HG03442 (cell line): ENCODE measurements around the gene ISG20L2.
A peak's percentile ranks its signal among the peaks of the same experiment; 100 is the strongest.

ENCODE experiments used
- ATAC-seq: cut with Tn5 transposase; IDR thresholded peaks from one replicate; pipeline ENCODE4 v1.9.1; 2021; ENCODE audit warnings: mild to moderate bottlenecking, moderate library complexity; ENCODE audit not compliant: unreplicated experiment

The ISG20L2 gene

DNA sequence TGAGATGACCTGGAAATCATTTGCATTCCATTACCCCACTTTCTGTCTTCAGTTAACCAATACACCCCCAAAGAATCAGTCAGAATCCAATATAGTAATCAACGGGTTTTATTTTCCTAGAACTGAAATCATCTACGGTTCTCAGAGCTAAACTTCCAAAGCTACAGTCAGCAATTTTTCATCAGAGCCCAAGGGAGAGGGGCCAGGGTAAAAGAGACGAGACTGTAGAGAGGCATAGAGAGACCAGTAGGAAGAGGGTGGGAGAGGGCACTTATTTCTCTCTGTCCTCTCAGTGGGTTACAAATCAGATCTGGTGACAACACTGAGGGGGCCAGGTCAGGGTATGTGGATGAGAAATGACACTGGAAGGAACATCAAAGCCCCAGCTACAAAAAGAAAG lies 13.5 kb upstream of the ISG20L2 start:
- ATAC-seq = no peak

DNA sequence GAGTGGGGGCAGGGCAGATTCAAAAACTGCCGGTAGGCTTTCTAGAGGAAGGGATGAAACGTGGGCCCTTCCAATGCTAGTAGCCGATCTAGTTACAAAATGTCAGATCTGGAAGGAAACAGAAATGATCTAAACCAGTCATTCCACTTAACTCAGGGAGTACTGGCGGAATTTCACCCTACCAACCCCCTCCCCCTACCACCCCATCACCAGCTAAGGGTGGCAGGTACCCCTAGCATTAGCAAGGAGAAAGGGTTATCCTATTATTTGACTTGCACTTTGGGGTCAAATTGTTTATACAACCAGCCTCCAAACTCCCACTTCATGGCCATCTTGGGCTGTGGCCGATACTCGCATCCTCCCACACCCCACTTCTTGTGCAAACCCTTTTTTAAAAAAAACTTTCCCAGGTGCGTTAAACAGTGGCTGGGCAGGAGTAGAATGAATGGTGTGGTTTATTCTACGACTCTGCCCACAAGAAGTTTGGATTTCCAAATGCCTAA lies 13.0 kb upstream of the ISG20L2 start:
- no peak for ATAC-seq

DNA sequence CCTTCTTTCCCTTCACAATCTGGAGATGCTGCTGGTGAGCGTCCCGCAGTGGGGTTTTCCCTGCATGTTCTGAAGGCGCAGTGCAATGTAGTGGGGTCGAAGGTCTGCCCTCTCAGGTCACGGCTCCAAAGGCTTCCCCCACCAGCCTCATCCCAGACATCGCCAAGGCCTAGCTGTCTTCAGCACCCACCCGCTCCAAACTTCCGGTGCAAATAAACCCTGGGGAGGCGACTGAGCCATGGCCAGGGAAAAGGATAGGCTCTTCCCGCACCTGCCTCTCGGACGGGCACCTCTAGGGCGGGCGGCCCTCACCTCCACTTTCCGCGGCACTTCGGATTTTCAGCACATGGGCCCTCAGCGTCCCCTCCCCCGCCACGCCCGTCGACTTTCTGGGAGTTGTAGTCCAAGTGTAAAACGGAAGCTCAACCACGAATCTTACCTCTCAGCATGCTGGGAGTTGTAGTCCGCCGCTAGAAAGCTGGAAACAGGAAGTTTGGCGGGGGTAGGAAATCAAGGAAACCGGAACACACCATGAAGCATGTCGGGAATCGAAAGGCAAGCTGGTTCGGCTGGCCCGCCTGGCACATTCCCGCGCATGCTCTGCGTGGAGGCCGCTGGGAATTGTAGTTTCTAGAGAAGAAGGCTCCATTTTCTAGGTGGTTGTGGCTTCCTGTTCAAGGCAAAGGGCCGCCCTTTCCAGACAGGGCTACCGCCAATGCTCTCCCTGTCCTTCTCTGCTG lies 12.3 kb upstream of the ISG20L2 start, which contains the start of gene MRPL24:
Gene MRPL24, minus strand, starts transcription at position 348 of the 740 bp plus-strand sequence. CDS start 2,384 bp downstream, outside the sequence.
- ATAC-seq = peak; percentile 83

DNA sequence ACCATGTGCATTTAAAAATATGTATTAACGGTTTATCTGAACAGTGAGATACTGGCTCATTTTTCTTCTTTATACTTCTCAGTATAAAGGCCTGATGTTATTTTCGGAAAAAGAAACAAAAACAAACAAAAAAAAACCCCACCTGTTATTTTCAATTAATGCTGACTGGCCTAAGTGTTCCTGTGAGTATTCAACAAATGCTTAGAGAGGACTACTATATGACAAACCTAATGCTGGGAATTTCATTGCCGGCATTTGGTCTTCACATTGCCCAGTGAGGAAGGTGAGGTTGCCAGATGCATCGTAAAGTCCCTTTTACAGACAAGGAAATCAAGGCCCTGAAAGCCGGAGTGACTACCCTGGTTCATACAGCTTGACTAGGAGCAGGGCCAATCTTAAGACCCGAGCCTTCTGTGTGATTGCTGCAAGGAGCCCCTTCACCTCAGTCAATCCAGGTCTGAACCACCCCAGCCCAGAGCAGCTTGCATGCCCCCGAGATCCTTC lies 11.7 kb upstream of the ISG20L2 start:
- ATAC-seq = no peak

DNA sequence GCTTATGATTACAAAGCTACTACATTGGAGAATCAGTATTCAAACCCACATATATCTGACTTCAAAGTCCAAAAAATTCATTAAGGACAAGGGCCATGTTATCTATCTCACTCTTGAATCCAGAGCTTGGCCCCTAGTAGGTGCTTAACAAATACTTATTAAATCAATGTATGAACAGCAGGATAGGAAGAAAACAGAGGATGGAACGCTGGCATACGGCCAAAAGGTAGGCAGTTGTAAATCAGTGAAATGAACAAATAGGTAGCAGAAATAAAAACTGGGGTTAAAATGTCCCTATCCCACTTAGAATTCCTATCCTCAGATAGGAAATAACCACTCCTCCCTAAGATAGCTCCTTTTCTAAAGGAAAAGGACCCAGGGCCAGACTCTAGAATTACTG lies 10.3 kb upstream of the ISG20L2 start:
- ATAC-seq = no peak

DNA sequence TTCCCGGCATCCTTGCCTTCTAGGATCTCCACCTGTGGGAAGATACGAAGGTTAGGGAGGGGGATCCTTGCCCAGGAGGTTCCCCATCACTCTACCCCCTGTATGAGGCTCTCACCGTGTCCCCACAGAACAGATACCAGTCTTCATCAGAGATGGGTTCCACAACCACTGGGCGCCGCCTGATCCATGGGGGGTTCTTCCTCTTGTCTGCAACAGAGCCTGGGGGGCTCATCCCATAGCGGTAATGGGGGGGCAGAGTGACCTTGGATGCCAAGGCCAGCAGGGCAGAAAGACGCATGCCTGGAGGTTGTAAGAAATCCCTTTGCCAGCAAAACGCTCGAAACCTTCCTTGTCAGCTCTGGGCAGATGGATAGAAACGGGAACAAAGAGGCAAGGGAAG lies 9.8 kb upstream of the ISG20L2 start:
- no peak for ATAC-seq

DNA sequence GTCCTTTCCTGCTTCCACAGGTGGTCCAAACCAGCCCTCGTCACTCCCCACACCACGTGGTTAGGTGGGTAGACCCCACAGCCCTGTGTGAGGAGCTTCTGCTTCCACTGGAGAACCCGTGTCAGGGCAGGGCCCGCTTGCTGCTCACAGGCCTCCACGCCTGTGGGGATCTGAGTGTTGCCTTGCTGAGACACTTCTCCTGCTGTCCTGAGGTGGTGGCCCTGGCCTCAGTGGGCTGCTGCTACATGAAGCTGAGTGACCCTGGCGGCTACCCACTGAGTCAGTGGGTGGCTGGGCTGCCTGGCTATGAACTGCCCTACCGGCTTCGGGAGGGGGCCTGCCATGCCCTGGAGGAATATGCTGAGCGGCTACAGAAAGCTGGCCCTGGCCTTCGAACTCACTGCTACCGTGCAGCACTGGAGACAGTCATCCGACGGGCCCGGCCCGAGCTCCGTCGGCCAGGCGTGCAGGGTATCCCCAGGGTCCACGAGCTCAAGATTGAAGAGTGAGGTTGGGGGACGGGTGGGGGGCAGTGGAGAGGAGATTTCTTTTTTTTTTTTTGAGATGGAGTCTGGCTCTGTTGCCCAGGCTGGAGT lies 5.5 kb upstream of the ISG20L2 start:
- no peak for ATAC-seq

DNA sequence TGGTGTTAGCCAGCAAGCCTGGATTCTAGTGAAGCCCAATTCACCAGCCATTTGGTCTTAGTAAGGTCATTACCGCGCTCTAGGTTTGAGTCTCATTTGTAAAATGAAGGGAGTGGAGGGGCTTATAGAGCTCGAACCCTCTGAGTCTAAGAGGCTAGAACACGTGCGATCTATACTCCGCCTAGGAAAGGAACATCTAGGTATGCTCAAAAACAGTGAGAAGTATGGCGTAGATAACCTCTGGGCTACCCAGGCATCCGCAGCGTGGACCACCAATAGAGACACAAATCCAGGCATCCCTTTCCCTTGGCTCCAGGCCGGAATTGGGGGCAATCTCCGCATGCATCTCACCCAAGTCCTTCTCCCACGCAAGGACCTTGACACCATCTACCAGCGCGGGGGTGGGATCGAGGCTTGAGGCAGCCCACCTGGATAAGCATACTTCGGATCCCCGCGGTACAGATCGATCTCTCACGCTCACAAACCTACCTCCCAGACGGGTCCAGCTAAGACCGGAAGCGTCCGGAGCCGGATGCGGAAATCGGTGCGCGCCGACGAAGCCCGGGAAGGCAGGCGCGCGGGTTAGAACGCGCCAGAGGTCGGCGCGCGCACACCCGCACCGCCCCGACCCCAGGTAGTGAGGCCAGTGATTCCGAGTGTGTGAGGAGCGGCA lies 504 bp downstream of the ISG20L2 start, which contains the start of gene METTL25B:
Gene METTL25B, plus strand, starts transcription at position 544 of the 673 bp plus-strand sequence. CDS start 636 bp downstream, outside the sequence.
- ATAC-seq = peak; percentile 43

DNA sequence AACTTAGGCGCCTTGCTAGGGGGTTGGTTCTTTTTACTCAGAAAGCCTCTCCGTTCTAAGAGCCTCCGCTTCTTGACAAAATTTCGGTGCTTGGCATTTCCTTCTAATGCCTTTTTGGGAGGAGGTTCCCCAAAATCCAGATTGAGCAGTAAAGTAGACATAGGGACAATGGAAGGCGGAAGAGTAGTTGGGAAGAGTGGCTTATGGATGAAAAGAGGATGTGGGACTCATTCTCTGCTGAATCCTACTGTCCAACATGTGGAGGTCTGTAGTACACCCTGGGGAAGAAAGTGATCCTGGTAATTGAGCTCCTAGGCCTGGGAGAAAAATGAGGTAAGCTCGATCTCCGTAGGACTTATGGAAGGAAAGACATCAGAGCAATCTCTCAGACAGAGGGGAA lies 1.1 kb downstream of the ISG20L2 start:
- no peak for ATAC-seq

DNA sequence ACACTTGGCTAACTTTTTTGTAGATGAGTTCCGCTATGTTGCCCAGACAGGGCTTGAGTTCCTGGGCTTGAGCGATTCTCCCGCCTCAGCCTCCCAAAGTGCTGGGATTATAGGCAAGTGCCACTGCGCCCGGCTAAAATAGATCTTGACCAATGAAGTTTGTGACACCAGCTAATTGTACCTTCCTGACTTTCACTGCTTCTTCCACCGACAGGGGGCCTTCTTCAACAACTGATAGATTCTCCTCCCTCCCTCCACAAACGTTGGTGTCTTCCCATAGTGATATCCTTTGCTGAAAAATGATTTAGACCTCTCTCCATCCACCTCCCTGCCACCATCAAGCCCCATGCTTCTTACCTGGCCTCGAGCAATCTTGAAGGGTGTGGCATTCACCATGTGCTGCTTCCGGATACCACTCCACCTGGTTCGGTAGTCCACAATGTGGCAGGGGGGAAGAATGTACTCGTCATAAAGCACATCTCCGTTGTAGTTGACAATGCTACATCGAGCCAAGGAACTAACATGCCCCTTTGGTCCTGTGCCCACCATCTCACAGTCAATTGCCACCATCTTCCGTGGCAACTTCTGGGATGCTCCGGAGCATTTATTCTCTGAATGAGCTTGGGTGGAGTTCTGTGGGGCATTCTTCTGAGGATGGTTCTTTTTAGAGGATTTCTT lies 1.9 kb downstream of the ISG20L2 start:
- ATAC-seq = no peak

DNA sequence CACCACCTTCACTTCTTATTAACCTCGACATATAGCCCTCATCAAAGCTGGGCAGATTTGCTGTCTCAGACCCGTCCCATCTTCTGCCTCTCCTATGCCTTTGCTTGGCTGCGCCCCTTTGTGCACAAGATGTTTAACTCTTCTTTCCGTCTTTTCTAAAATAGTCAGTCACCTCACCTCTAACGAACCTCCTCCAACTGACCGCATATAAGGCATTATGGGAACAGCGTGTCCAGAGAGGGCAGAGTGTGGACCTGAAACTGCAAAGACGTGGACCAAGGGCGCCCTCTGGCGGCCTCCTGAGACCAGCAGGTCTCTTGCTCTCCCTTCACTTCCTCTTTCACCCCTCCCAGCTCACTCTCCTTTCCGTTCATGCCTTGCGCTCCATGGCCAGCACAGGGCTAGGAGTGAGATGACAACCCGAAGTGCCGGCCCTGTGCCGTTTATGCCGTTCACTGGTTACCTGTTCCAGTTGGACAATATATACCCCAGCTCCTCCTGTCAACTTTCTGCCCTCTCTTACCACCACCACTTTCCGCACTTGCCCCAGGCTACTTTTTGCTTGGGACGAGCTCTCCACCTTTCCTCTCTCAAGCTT lies 2.8 kb downstream of the ISG20L2 start:
- no peak for ATAC-seq

DNA sequence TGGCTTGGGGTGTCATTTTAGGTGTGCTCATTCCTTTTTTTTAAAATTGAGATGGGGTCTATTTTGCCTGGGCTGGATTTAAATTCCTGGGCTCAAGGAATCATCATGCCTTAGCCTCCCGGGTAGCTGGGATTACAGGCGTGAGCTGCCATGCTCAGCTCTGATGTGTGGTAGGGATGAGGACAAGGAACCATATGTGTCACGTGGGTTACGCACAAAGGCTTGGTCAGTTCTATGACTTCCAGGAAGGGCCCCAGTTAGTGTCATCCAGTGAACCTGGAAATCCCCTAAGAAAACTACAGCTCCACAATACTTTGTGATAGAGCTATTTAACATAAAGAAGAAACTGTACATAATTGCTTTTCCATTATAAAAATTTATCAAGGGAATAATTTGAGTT lies 7.0 kb downstream of the ISG20L2 start:
- no peak for ATAC-seq

DNA sequence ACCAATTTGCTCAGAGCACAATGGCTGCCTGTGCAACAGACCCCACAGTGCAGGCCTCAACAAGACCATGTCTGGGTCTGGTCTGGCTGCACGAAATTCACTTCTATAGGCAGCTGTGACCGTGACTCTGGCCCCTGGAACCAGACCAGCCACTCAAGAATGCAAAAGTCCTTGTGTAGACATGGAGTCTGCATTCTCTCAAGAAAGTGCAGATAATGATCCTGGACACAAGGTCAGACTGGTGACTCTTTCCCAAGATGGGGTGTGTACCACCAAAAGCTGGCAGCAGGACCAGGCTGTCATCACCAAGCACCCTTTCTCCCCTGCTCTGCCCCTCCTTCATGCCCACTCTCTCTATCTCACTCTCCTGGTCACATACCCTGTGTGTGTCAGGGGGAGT lies 7.4 kb downstream of the ISG20L2 start:
- no peak for ATAC-seq

DNA sequence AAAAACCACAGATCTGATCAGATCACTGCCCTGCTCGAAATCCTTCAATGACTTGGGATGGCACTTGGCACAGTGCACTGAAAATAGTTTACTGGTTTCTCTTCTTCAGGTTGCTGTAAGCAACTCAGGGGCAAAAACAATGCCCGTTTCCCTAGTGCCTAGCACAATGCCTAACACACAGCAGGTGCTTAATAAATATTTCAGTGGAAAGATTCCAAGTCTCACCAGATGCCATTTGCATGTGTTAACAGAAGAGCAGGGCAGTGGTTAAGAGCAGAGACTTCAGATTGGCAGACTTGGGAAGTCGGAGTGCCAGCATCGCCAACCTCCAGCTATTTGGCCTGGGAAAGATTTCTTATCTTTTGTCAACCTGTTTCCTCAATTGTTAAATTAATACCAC lies 11.2 kb downstream of the ISG20L2 start:
- no peak for ATAC-seq

DNA sequence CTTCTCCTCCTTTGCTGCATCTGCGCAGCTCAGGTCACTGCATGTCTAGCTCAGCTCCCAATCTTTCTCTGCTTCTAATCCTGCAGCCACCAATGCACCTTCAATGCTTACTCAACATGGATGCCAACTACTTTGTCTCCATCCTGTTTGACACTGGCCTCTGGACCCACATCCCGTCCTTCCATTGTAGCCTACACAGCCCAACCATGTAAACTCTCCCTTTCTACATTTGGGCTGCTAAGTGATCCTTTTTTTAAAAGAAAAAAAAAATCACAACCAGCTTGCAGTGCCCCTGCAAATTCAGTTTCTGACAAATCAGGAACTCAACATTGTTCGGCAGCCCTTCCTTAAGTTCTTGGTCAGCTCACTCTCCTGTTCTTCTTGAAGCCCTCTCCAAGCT lies 13.7 kb downstream of the ISG20L2 start:
- no peak for ATAC-seq

DNA sequence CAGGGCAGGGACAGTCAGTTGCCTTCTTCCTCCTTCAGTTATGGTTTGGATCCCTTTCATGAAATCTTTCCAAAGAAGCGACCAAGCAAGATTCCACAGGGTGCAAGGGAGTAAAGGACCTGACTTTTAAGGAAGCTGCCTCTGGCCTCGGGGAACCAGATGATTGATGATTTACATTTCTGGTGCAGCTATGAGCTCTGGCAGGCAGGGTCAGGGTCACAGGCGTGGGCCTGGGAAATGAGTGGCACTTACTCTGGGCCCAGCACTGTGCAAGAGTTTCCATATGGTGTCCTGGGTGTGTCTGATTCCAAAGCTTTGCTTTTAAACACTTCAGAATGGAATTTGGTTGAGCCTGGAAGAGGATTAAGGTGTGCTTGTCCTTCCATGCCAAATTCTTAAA lies 15.9 kb downstream of the ISG20L2 start:
- ATAC-seq = no peak

DNA sequence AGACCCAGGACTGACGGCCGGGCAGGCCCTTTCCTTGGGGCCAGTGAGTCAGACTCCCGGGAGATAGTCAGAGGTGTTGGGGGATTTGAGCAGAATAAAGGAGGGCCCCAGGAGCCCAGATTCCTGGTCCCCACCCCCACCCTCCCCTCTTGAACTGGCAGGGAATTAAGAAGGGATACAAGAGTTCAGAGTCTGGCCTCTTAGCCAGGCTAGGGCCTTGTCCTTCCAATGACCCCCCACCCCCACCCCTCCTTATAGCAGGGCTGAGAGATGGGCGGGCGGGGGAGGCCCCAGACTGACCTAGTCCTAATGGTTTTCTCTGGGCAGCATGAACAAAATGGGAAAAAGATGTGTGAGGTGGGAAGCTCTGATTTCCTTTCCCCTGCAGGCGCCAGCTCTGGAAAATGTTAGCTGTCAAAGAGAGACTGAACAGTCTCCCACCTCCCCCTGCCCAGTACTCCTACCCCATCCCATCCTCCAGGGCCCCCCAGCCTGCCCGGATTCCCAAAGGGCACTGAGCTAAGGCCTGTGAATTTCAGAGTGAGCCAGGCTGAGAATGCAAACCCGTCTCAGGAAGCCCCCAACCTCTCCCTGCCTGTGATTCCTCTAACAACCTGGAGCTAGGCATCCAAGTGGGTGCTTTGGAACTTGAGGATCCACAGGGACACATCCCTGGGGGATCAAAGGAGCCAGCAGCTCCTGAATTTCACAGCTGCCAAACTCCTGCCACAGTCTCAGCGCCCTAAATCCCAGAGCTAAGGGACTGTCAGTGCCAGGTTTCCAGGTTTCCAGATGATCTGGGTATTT lies 17.4 kb downstream of the ISG20L2 start:
- no peak for ATAC-seq

DNA sequence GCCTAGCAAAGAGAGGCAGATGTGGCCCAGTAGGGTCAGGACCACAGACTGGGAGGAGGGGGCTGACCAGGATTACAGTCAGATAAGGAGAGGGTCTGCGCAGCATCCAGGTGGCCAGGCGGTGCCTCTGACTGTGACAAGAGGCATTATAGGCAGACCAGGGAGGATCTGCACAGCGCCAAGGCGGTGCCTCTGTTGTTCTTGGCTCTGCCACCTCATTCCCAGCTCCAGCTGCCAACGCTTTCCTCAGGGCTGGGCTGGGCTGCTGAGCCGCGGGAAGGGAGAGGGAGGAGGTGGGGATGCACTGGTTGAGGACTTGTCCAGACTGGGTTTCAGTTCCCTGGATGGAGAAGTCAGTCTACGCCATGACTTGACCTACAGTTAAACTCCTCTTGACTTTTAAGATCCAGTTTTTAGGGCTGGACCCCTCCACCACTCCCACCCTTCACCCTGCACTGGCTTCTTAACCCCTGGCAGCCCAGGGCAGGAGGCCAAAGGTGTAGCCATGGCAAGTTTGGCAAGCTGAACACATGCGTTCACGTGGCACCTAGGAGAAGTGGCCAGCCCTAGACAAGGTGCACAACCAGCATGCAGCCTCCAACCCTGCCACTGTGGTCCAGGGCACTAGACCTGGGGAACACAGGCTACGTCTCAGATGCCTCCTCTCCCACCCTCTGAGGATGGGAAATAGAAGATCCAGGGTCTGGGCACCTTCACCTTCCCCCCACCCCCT lies 18.6 kb downstream of the ISG20L2 start:
- no peak for ATAC-seq

DNA sequence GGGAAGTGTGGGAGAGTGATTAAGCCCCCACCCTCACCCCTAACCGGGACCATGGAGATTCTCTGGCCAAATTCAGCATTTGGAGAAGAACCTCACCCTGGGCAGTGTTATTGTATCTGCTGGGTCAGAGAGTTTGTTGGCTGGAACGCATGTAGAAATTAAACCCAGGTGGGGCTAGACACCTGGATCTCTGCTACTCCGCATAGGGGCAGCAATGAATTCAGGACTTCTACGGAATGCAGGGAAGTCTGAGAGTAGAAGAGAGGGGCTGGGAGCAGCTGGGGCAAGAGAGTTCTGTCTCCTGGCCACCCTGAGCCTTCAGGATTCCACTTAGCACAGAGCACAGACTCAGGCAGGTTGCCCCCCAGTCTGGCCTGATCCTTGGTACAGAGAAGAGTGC lies 19.5 kb downstream of the ISG20L2 start:
- ATAC-seq = no peak
